Trophoblast cell (in vitro differentiated cells and primary cell): ENCODE measurements around the gene MAT2A.

Experiments
- DNase-seq, 2 donors: peaks; one replicate each; pipeline ENCODE4 v3.0.0-alpha.2; 2016
- H2AFZ ChIP-seq: 2 replicates; pipeline ENCODE4 v1.6.1; 2013; ENCODE audit warnings: low read length, moderate library complexity, mild to moderate bottlenecking; ENCODE audit not compliant: insufficient read depth, poor library complexity
- H2AK5ac ChIP-seq: 2 replicates; pipeline ENCODE4 v1.6.1; 2013; ENCODE audit warnings: mild to moderate bottlenecking, low read length
- H2BK120ac ChIP-seq: 2 replicates; pipeline ENCODE4 v1.6.1; 2013; ENCODE audit warnings: low read length, mild to moderate bottlenecking, moderate library complexity; ENCODE audit not compliant: insufficient read depth, poor library complexity
- H2BK12ac ChIP-seq: 2 replicates; pipeline ENCODE4 v1.6.1; 2013; ENCODE audit warnings: mild to moderate bottlenecking, low read length, moderate library complexity
- H2BK5ac ChIP-seq: 2 replicates; pipeline ENCODE4 v1.6.1; 2013; ENCODE audit warnings: low read length, low read depth, moderate library complexity, mild to moderate bottlenecking; ENCODE audit not compliant: poor library complexity
- H3K14ac ChIP-seq: 2 replicates; pipeline ENCODE4 v1.6.1; 2013; ENCODE audit warnings: mild to moderate bottlenecking, low read length
- H3K18ac ChIP-seq: 2 replicates; pipeline ENCODE4 v1.6.1; 2013; ENCODE audit warnings: mild to moderate bottlenecking, low read length
- H3K23ac ChIP-seq: 2 replicates; pipeline ENCODE4 v1.6.1; 2013; ENCODE audit warnings: low read length
- H3K27ac ChIP-seq: 2 replicates; pipeline ENCODE4 v1.5.1; 2013; ENCODE audit warnings: low read depth, mild to moderate bottlenecking, inconsistent platforms, low read length, moderate library complexity
- H3K27me3 ChIP-seq: 2 replicates; pipeline ENCODE4 v1.6.1; 2013; ENCODE audit warnings: inconsistent platforms, mild to moderate bottlenecking, low read length, moderate library complexity; ENCODE audit not compliant: insufficient read depth
- H3K36me3 ChIP-seq, 2 experiments: 1 replicate in 1 of 2; 2 replicates in 1 of 2; pipeline ENCODE4 v1.6.1; 2013; ENCODE audit warnings: low read length in 2 of 2, mild to moderate bottlenecking in 2 of 2, moderate library complexity in 1 of 2; ENCODE audit not compliant: insufficient read depth in 2 of 2, control insufficient read depth in 1 of 2
- H3K4ac ChIP-seq: 2 replicates; pipeline ENCODE4 v1.6.1; 2013; ENCODE audit warnings: low read depth, mild to moderate bottlenecking, low read length, moderate library complexity
- H3K4me1 ChIP-seq, 2 experiments: 1 replicate in 1 of 2; 2 replicates in 1 of 2; pipeline ENCODE4 v1.6.1; 2013; ENCODE audit warnings: low read length in 2 of 2, mild to moderate bottlenecking in 2 of 2, moderate library complexity in 1 of 2; ENCODE audit not compliant: insufficient read depth in 2 of 2, control insufficient read depth in 1 of 2
- H3K4me2 ChIP-seq: 2 replicates; pipeline ENCODE4 v1.6.1; 2013; ENCODE audit warnings: inconsistent platforms, mild to moderate bottlenecking, low read length, moderate library complexity
- H3K4me3 ChIP-seq: 2 replicates; pipeline ENCODE4 v1.5.1; 2013; ENCODE audit warnings: mild to moderate bottlenecking, low read depth, low read length, inconsistent platforms
- H3K79me1 ChIP-seq: one replicate; pipeline ENCODE4 v1.6.1; 2013; ENCODE audit warnings: low read length
- H3K79me2 ChIP-seq: 2 replicates; pipeline ENCODE4 v1.6.1; 2013; ENCODE audit warnings: low read length, mild to moderate bottlenecking; ENCODE audit not compliant: control insufficient read depth, insufficient read depth, poor library complexity
- H3K9ac ChIP-seq: 2 replicates; pipeline ENCODE4 v1.6.1; 2013; ENCODE audit warnings: mild to moderate bottlenecking, low read length
- H3K9me3 ChIP-seq: 2 replicates; pipeline ENCODE4 v1.6.1; 2013; ENCODE audit warnings: low read depth, mild to moderate bottlenecking, control low read depth, inconsistent platforms, low read length; ENCODE audit not compliant: insufficient read depth
- H4K12ac ChIP-seq: 2 replicates; pipeline ENCODE4 v1.6.1; 2013; ENCODE audit warnings: low read depth, mild to moderate bottlenecking, low read length, moderate library complexity
- H4K8ac ChIP-seq: 2 replicates; pipeline ENCODE4 v1.6.1; 2013; ENCODE audit warnings: low read depth, mild to moderate bottlenecking, low read length, moderate library complexity
- H4K91ac ChIP-seq: one replicate; pipeline ENCODE4 v1.6.1; 2013; ENCODE audit warnings: low read depth, mild to moderate bottlenecking, low read length, moderate library complexity
- WGBS: extraction: QIAGEN DNeasy Blood & Tissue Kit; methylation state at CpG from one replicate; pipeline ENCODE4 v1.1.7; 2013; ENCODE audit warnings: missing lambda C conversion rate; ENCODE audit not compliant: insufficient read length, insufficient coverage; ENCODE audit errors: extremely low coverage; 5-methylcytosine and 5-hydroxymethylcytosine counted together

MAT2A gene

DNA sequence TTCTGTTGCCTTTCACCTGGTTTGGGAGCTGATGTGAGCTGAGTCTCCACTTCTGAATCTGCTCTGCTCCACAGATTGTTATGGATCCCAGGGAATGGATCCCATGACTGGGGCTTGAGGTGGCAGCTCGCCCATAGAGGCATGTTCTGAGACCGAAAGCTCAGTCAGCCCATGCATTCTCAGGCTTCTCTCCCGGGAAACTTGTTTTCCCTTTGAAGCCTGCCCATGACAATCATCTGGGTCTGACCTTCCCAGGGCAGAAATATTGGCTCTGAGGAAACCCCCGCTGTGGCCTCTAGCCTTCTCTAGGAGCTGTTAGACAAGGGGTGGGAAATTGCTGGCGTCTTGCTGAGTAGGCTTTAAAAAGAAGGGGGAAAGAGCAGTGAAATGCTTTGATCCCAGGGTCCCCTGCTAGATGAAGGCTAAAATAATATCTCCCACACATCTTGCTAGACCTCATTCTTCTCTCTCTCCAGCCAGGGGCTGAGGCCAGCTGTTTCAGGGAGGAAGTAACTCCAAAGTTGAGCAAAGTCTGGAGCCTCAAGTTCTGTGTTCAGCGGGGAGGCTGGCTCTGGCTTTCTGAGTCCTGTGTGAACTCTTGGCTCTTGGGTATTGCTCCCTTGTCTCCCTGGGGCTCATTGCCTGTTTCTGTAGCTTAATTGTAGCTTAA, 40.4 kb downstream of the MAT2A start:
- H2AK5ac ChIP-seq = no peak overlapping the region
- no peak overlapping the region for H2BK12ac ChIP-seq
- no peak overlapping the region for H4K12ac ChIP-seq
- H3K79me2 ChIP-seq = peaks cover 6% of the 10 kb centered on the region
- no peak overlapping the region for H2BK5ac ChIP-seq
- H3K14ac ChIP-seq = no peak overlapping the region
- peak overlapping the region; percentile 13 for H3K4me2 ChIP-seq
- peaks cover 4% of the 10 kb centered on the region for H3K79me1 ChIP-seq
- H2AFZ ChIP-seq = no peak overlapping the region
- H3K23ac ChIP-seq = no peak overlapping the region
- peak overlapping the region; percentile 22 for H3K27ac ChIP-seq
- no peaks in the 10 kb centered on the region for H3K9me3 ChIP-seq
- no peaks in the 10 kb centered on the region for H3K27me3 ChIP-seq
- peak overlapping the region; percentile 23 for H4K8ac ChIP-seq
- peaks cover 25 to 26% of the 10 kb centered on the region in 2 experiments for H3K4me1 ChIP-seq
- no peak overlapping the region for H3K9ac ChIP-seq
- H3K18ac ChIP-seq = no peak overlapping the region
- H4K91ac ChIP-seq = no peak overlapping the region
- H3K4ac ChIP-seq = no peak overlapping the region
- no peak overlapping the region for H3K4me3 ChIP-seq
- peaks cover 8 to 10% of the 10 kb centered on the region in 2 experiments for H3K36me3 ChIP-seq
- DNase-seq = peak; percentile 43 to 72
- H2BK120ac ChIP-seq = no peak overlapping the region
- no CpG with 5 or more reads among the region's 6 CpGs for WGBS

DNA sequence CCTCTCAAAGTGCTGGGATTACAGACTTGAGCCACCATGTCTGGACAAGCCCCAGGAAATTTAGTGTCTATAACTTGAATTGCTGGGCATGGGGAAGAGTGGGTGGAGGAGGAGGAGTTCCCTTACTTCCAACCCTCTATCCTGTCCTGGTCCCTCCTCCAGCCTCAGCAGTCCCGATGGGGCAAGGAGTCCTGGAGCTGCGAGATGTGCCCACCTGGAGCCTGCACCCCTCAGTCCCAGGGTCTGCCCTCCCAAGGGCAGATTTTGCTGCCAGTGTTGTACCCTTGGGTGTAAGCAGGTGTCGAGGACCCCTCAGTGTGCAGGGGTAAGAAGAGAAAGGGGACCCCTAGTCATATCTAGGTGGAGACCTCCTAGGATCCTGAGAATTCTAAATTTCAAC, 41.2 kb downstream of the MAT2A start:
- no peak overlapping the region for H3K9ac ChIP-seq
- H3K79me1 ChIP-seq = peaks cover 4% of the 10 kb centered on the region
- no peak overlapping the region for H3K27ac ChIP-seq
- peak overlapping the region; percentile 30 for H3K4ac ChIP-seq
- no peak overlapping the region for H2BK120ac ChIP-seq
- H2AK5ac ChIP-seq = no peak overlapping the region
- H3K14ac ChIP-seq = no peak overlapping the region
- H4K12ac ChIP-seq = no peak overlapping the region
- no peak overlapping the region for H3K4me2 ChIP-seq
- peaks cover 6% of the 10 kb centered on the region for H3K79me2 ChIP-seq
- H4K8ac ChIP-seq = no peak overlapping the region
- H3K9me3 ChIP-seq = no peaks in the 10 kb centered on the region
- no peak for DNase-seq
- peaks cover 33 to 35% of the 10 kb centered on the region in 2 experiments for H3K4me1 ChIP-seq
- H3K23ac ChIP-seq = no peak overlapping the region
- H3K4me3 ChIP-seq = no peak overlapping the region
- H2AFZ ChIP-seq = no peak overlapping the region
- peaks cover 8 to 10% of the 10 kb centered on the region in 2 experiments for H3K36me3 ChIP-seq
- no peak overlapping the region for H2BK12ac ChIP-seq
- no CpG with 5 or more reads among the region's 3 CpGs for WGBS
- peak overlapping the region; percentile 10 for H4K91ac ChIP-seq
- no peak overlapping the region for H3K18ac ChIP-seq
- no peak overlapping the region for H2BK5ac ChIP-seq
- no peaks in the 10 kb centered on the region for H3K27me3 ChIP-seq

DNA sequence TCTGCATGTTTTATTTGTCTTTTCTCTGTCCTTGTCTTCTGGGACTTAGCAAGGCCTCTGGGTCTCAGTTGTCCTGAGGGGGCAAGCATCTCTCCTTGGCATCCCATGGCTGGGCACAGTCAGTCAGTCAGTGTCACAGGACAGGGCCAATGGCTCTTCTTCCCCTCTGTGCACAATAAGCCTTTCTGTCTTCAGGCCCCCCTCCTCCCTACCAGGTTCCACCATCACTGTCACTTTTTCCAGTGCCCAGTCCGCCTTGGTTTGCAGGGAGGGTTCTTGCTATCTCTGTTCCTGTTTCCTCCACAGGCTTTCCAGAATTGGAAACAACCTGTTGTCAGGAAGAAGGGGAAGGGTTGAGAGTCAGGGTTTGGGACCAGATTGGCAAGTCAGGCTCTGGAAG, 43.5 kb downstream of the MAT2A start:
- H3K4me3 ChIP-seq = no peak overlapping the region
- no peak overlapping the region for H2BK5ac ChIP-seq
- H3K27ac ChIP-seq = no peak overlapping the region
- no peak for DNase-seq
- no peak overlapping the region for H3K23ac ChIP-seq
- H2BK120ac ChIP-seq = no peak overlapping the region
- no peak overlapping the region for H3K14ac ChIP-seq
- H3K4me2 ChIP-seq = no peak overlapping the region
- H3K79me2 ChIP-seq = peaks cover 5% of the 10 kb centered on the region
- no peak overlapping the region for H3K18ac ChIP-seq
- H3K79me1 ChIP-seq = peaks cover 7% of the 10 kb centered on the region
- H3K9me3 ChIP-seq = no peaks in the 10 kb centered on the region
- H3K4ac ChIP-seq = no peak overlapping the region
- H4K8ac ChIP-seq = no peak overlapping the region
- peaks cover 8 to 10% of the 10 kb centered on the region in 2 experiments for H3K36me3 ChIP-seq
- H4K12ac ChIP-seq = no peak overlapping the region
- no CpG with 5 or more reads among the region's 1 CpG for WGBS
- peaks cover 32 to 39% of the 10 kb centered on the region in 2 experiments for H3K4me1 ChIP-seq
- H2AK5ac ChIP-seq = no peak overlapping the region
- no peak overlapping the region for H2BK12ac ChIP-seq
- no peaks in the 10 kb centered on the region for H3K27me3 ChIP-seq
- no peak overlapping the region for H2AFZ ChIP-seq
- no peak overlapping the region for H4K91ac ChIP-seq
- H3K9ac ChIP-seq = no peak overlapping the region

DNA sequence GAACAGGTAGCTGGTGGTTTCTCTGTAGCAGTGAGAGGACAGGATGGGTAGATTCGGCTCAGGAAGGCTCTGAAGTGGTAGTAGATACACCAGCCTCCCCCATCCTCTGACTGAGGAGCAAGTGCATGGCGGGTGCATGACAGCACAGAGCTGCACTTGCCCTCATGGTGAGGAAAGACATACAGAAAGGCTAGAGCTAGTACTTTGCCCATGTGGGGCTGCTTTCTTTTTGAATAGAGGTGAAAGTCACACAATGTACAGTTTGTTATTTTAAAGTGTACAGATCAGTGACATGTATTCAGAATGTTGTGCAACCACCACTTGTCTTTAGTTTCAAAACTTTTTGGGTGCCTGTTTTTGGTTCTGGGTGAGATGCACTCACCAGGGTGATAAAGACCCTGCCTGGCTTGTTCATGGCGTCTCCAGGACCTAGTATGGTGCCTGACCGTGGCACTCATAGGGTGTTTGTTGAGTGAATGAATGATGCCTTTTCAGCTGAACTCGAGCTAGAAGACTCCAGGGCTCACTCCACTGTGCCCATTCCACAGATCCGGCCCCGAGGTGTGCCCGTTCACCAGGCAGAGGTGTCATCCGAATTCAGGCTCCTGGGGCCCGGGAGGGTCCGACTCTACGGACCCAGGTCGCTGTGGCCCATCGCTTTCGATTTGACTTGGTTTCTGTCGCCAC, 44.8 kb downstream of the MAT2A start:
- H4K12ac ChIP-seq = no peak overlapping the region
- no peaks in the 10 kb centered on the region for H3K79me2 ChIP-seq
- no peak overlapping the region for H3K14ac ChIP-seq
- peaks cover 4% of the 10 kb centered on the region for H3K79me1 ChIP-seq
- peak overlapping the region; percentile 6 for H3K4me2 ChIP-seq
- no peaks in the 10 kb centered on the region for H3K9me3 ChIP-seq
- no peak overlapping the region for H4K8ac ChIP-seq
- H3K23ac ChIP-seq = no peak overlapping the region
- no peak overlapping the region for H2AFZ ChIP-seq
- DNase-seq = no peak
- peaks cover 8 to 10% of the 10 kb centered on the region in 2 experiments for H3K36me3 ChIP-seq
- H4K91ac ChIP-seq = no peak overlapping the region
- H3K9ac ChIP-seq = no peak overlapping the region
- no CpG with 5 or more reads among the region's 16 CpGs for WGBS
- no peak overlapping the region for H3K18ac ChIP-seq
- no peaks in the 10 kb centered on the region for H3K27me3 ChIP-seq
- H2BK5ac ChIP-seq = no peak overlapping the region
- H2BK12ac ChIP-seq = no peak overlapping the region
- H3K4ac ChIP-seq = no peak overlapping the region
- peaks cover 37 to 41% of the 10 kb centered on the region in 2 experiments for H3K4me1 ChIP-seq
- no peak overlapping the region for H3K4me3 ChIP-seq
- H2BK120ac ChIP-seq = no peak overlapping the region
- H2AK5ac ChIP-seq = no peak overlapping the region
- H3K27ac ChIP-seq = no peak overlapping the region
